HG03064 (cell line): Measurements from ENCODE around the gene FST.

Experiments used
- ATAC-seq: cut with Tn5 transposase; IDR thresholded peaks from one replicate; pipeline ENCODE4 v1.9.1; 2021; ENCODE audit warnings: low read depth; ENCODE audit not compliant: unreplicated experiment

FST gene, protein sequence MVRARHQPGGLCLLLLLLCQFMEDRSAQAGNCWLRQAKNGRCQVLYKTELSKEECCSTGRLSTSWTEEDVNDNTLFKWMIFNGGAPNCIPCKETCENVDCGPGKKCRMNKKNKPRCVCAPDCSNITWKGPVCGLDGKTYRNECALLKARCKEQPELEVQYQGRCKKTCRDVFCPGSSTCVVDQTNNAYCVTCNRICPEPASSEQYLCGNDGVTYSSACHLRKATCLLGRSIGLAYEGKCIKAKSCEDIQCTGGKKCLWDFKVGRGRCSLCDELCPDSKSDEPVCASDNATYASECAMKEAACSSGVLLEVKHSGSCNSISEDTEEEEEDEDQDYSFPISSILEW

DNA sequence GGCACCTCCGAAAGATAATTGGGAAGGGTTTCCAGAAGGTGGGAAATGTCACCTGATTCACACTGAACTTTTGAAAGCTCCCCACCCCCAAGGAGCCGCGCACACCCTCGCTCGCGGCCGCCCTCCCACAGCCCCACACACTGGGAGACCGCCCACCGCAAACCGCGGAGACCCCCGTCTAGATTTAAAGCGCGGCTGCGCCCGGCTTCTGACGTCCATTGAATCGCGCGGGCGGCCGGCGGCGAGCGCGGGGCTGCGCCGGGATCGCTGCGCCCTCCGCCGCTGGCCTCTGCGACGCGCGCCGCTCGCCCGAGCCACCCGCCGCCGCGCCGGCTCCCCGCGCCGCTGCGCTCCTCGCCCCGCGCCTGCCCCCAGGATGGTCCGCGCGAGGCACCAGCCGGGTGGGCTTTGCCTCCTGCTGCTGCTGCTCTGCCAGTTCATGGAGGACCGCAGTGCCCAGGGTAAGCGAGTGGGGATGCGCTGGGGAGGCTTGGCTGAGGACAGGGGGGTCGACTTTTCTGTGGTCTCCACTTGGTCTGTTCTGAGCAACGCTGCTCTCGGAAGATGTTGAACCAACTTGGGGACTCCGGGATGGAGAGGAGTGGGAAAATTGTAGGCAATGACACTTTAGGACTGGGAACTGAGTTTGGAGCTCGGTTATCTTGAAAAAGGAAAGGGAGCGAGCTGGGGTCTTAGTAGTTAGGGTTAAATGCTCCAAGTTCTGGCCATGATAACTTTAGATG, at the start of gene FST:
FST (plus strand) TSS at position 214 of the 743 bp plus-strand sequence; CDS start at position 377, 163 bp downstream.
- no peak for ATAC-seq

DNA sequence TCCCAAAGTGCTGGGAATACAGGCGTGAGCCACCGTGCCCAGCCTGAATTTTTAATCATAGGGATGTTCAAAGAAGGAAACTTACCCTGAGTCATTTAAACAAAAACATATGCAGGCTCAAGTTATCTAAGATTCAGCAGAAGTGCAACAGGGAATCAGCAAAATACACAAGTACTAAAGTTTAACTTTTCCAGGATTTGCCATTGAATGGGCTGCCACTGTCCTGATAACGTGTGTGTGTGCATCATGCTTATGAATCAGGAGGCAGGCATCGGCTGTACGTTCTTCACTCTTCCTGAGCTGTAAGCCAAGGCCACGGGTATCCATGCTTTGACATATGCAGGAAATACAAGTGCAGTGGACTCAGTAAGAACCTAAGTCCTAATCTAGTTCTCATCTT, 48.8 kb upstream of the FST start:
- ATAC-seq = no peak

DNA sequence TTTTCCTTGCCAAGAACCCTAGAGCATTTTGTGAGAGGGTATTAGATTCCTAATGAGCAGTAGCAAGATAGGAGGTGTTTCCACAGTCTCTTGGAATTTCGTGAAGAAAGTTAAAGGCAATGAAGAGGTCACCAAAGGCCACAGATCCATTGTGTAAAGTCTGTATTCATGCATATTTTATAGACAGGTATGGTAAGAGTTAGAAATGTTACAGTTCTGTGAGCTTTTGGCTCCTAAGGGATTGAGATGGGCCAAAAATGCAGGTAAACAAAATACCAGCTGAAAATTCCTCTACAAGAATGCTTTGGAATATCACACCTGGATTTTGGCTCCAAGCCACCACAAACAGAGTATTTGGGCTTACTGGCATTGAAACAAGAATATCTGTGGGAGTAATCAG, 47.4 kb upstream of the FST start:
- no peak for ATAC-seq

DNA sequence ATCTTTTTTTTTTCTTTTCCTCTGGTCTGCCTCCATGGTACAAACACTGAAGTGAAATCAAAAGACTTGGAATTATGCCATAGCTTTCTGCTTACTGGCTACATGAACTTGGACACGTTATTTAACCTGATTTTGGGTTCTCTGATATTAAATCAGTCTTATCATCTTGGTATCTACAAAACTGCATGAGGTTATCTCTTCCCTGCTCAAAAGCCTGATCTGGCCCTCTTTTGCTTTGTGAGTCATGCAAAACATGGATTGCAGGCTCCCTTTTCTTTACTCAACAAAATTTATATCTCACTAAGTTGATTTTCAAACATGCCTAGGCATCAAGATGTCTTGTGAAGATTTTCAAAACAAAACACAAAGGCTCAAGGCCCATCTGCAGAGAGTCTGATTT, 45.9 kb upstream of the FST start:
- no peak for ATAC-seq

DNA sequence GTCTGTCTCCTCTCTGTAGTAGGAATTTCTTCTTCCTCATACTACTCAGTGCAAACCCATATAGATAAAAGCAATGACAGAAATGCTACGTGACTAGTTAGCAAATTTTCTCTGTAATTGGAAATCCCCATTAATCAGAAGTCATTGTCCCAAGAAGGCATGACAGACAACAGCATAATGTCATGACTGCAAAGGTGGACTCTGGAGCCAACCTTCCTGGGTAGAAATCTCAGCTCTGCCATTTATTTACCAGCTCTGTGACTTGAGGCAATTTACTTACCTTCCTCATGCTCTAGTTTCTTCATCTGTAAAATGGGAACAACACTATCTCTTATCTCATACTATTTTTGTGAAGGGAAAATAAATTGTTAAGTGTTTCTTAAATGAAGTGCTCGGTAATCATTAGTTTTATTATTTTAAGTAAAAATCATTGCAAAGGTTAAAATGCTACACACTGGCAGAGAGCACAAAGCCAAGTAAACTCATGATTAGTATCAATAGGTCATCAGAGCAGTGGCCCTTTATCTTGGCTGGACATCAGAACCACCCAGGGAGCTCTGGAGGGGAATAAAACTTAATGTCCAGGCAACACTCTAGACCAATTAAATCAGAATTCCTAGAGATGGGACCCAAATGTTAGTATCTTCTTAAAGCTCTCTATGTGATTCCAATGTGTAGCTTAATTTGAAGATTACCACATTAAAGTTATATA, 43.8 kb upstream of the FST start:
- ATAC-seq = no peak

DNA sequence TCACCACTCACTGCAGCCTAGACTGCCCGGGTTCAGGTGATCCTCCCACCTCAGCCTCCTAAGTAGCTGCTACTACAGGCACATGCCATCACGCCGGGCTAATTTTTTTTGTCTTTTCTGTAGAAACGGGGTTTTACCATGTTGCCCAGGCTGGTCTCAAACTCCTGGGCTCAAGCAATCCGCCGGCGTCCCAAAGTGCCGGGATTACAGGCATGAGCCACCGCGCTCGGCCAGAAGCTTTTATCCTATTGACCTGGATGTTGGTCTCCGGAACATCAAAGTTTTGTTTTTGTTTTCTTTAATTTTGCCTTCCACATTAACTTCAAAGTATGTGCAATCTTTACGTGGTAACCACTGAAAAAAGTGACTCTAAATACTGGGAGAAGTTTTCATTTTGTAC, 42.4 kb upstream of the FST start:
- ATAC-seq = no peak

DNA sequence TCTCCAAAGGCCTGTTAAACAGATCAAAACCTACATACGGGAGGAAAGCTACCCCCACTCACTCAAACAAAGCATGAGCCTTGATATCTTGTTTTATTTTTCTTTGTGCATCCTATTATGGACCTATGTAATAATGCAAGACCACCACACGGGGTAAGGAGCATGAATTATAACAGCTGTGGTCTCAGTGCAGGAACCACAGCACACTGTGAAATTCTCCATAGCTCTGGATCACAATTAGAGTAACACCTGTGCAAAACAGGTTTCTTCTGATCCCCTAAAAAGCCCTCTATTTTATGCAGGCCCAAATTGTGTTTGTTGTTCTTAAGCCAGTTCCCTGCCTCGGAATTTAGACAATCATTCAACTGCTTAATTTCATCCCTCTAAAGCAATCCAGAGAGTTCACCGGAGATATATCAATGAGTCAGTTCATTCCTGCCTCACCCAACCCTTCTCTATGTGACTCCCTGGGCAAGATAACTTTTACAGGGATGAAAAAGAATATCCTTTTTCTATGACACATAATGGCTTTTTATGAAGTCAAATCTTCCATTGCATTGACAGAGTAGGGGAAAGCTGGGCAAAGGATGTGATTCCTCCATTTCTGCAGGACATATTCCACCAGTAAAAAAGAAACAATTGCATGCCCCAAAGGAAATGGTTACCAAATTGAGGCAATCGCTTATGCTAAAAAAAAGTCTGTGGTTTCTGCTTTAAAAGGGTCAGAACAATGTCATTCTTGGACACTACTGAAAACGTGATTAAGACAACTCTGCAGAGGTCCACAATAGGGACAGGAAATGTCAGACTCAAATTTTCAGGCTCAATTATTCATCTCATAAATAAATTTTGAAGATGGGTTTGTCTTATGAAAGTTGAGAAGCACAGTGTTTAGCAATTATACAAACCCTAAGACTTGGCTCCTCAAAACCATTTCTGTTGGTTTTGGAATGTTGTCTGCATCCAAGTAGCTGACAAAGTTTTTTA, 41.6 kb upstream of the FST start:
- no peak for ATAC-seq

DNA sequence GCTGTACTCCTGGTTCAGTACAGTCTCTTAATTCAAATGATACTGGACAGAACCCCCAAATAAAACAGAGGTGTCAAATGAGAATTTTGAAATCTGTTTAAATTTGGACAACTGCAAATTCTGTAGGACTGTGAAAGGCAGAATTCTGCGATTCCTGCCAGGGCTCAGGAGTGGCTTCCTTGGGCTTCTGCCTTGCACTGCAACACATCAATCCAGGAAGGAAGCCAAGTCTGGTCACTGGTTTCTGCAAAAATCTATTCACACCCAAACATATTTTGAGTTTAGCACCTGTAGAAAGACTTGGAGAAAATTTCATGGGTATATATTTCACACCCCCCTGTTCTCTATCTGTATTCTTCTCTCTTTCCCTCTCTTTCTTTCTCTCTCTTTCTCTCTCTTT, 37.5 kb upstream of the FST start:
- no peak for ATAC-seq

DNA sequence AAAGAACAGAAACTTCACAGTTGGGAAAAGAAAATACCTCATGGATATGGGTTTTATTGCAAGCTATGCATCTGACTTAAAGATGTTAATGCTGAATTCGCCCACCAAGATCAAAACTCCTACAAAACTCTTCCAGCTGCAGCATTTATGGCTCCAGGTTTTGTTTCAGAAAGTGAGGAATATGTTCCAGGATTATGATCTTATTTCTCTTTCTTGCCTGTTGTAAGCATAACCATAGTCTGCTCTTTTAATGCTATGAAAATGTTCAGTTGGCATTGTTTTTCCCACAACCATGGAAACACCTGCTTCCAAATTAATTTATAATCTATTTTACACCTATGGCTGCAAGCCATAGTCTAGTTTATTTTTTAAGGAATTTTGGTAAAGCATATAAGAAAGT, 34.9 kb upstream of the FST start:
- no peak for ATAC-seq

DNA sequence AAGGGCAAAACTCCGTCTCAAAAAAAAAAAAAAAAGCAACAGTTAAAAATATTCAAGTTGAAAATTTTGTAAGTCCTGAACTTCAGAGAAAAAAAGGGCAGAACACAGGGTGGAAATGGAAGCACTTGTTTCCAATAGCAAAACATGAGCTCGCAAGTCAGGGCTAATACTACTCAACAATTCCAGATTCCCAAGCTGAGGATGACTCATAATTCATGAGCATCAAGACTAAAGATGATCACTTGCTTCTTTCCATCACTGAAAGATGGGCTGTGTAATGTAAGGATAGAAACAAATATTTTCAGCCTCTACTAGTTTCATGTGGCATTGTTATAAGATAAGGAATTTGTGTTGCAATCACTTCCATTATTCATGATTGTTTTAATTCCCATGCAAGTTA, 33.5 kb upstream of the FST start:
- no peak for ATAC-seq

DNA sequence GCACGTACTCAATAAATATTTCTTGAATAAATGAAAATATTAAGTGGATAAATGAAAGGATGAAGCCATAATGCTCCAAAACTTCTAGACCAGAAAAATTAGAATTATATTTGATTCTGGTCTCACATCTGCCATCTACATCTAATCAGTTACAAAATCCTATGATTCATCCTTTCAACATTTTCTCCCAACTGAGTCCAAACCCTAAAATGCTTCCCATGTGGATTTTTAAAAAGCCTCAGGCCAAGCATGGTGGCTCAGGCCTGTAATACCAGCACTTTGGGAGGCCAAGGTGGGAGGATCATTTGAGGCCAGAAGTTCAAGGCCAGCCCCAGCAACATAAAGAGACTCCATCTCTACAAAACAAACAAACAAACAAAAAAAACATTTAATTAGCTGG, 31.6 kb upstream of the FST start:
- ATAC-seq = no peak

DNA sequence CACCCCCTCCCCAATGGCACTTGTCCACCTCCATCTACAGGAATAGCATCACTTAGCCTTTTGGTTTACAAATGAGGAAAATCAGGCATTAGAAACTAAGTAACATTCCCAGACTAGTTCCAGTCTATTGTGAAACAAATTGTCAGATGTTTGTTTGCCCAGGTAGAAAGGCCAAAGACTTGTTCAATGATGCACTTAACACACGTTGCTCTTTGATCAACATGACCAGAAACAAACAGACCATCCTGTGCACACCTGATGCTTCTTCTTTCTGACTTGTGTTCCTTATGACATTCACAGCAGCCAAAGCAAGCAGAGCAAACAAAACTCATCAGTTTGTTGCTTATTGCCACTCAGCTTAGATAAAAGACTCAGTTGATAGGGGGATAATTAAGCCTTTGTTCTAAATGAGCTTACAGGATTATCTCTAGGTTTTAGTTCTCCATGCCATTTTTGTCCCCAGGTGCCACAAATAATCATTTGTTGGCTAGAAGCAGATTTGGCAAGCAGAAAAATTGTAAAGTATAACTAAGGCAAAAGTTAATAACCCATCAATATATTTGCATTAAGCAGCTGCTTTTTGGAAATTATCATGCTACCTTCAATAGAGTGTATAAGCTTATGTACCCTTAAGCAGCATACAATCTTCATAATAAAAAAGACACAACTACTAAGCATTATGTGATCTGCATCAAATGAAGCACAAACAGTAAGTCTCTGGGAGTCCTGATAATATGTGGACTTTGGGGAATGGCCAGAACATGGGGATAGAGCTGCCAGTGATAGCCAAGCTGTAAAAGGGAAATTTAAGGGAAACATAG, 26.3 kb upstream of the FST start:
- no peak for ATAC-seq

DNA sequence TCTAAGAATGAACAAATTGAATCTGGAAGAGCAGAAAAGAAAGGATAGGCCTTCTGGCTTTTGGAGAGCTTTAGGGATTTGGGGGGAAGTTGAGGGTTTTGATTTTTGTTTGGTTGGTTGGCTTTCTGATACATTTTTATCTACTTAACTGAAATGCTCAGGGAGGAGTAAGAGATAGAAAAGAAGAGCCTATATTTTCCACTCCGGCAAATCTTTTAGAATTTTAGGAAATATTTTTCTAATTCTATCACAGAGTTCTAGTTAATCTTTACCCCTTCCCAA, 25.8 kb upstream of the FST start:
- no peak for ATAC-seq

DNA sequence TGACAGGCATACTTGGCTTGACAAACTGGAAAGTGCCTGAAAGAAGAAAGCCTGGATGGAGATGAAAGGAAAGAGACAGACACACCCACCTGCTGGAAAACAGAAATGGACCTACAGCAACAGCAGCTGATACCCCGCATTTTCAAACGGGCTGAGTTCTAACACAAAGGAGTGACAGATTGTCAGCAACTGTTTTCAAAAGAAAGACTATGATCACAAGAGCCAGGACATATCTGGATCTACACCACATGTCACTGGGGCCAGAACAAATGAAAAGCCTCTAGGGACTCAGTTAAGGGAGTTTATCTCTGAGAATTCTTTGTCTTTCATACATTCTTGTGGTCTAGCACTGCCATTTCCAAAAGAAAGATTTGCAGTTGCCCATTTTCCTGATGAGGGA, 24.1 kb upstream of the FST start:
- no peak for ATAC-seq

DNA sequence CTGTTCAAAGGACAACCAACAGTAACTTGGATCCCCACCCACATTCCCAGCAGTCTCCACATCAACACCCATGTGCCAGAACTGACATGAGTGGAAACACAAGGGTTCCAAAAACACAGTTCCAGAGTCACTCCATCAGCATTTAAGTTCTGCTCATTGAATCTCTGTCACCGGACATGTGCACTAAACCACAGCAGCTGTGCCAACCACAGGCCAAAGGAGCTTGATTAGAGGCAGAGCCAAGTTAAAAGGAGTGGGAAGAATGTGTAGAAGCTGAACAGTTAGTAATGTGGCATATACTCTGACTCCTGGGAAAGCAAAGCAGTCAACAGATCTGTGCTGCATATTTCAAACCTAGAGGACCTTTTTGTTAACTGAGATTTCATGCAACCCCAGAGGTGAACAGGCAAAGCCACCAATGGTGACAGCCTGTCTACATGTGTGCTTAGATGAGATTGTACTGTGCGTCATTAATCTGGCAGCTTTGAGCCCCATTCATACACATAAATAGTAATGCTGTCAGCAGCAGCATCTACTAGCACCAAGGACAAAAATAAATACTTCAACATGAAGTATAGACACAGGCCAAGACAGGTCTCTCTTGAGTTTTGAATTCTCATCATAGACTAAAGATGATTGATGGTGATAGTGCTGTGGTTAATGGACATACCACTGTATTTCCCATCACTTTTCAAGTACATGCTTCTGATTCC, 16.4 kb upstream of the FST start:
- ATAC-seq = no peak

DNA sequence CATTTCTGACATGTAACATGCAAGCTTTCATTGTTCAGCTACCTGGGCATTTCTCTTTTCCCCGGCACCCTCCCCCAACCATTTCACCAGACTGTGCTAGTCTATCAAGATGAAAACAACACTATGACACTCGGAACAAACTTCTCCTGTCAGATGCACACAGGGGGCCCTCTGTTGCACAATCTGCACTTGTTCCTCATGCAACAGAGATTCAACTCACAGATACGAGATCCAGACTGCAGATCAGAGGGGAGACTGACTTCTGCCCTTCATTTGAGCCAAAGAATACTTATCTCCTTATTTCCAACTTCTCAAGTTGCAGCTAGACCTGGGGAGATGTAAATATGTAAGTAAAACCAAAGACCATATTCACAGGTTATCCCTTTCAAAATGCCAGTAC, 15.7 kb upstream of the FST start:
- ATAC-seq = no peak

DNA sequence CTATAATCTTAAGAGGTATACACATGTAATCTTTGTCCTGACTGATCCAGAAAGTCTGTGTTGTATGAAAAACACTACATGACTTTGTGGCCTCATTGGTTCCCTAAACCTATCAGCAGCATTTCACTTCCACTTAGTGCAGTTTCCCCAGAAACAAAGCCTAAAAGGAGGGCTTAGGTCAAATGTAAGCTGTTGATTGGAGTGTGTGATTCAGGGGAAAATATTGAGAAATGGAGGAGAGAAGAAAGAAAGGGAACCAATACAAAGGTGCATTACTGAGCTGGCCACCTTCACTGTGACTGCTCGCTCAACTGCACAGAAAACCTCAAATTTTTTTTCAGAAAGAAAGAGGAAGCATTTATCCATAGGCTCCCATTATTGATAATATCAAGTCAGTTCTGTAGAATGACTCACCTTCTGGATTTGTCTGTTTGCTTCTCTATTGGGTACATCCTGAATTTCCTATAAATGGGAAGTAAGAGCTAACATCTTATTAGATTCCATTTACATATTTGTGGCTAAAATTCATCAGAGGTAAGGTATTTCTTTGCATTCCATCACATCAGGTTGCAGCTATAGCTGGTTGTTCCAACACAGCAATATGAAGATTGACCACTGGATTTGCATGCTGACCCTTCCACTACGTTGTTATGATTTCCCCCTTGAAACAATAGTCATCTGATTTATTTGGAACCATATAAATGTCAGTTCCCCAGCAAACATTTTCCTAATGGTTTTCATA, 10.3 kb upstream of the FST start:
- no peak for ATAC-seq

DNA sequence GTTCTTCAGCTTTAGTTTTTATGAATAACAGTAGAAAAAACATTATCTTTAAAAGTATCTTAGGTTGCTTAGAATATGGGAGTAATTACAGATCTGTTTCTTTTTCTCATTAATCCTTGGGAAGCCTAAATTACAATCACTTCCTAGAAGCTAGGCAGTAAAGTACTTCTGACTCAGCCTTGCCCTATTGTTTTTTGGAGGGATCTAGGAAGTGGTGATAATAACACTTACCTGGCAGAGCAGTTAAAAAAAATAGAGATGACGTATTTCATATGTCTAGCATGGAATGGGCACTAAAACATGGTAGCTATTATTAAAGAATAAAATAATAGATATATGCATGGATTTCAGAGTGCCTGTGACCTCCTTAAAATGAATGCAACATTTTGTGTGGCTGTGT, 8.2 kb upstream of the FST start:
- ATAC-seq = no peak
